Measurements from ENCODE around the gene ZNF785.

GRCh38 chr16:30605158-30605557, 19.7 kb upstream of the ZNF785 start:
- TF ChIP-seq YY1 (IDR thresholded peaks at IDR 0.05; ENCODE audit: insufficient read depth, insufficient read length) (no peak), SUZ12 (IDR thresholded peaks at IDR 0.05; ENCODE audit: extremely low read depth, insufficient read depth, insufficient read length) (no peak), ZNF274 (IDR thresholded peaks at IDR 0.05; ENCODE audit: low read depth, low read length) (no peak)
